ENCODE measurements around the gene GALNT12. TPM values are rescaled to one million over a fixed set of nuclear protein-coding genes. Genes with fewer than 3 reads are reported as not detected.

Gene GALNT12
- total and polyA plus RNA-seq, 2 experiments from 2014 or later = 14.6 to 23.6 TPM

DNA sequence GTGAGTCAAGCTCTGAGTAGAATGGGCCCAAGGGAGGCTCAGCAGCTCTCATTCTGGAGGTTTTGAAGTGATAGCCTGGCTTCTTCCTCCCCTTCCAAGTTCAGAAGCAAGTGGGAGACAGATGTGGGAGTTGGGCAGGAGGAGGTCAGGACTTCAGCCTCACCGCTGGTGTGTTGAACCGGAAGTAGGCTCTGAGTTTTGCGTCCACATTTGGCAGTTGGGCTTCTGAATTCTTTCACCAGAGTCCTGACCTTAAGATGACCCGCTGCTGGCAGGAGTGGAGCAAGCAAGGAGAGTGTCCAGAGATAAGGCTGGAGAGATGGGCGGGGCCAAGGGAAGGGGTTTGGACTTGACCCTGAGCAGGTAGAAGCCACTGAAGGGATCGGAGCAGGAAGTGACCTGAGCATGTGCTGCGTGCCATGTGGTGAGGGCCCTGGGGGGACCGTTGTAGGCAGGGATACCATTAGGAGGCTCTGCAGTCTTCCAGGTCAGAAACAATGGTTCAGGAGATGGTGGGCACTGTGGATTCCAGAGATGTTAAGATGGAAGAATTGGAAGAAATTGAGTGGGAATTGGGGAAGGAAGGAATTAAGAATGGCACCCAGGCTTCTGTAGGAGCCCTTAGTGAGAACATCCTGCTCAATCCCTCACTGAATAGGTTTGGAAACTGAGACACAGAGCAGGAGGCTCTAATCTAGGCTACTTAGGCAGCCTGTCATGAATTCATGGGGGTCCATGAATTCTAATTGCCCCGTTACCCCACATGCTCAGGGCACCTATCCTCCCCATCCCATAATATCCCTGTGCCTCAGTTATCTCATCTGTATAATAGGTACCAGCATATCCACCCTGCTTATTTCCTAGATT lies 25.9 kb downstream of the GALNT12 start (continued):
- TF ChIP-seq, protein P1, sequence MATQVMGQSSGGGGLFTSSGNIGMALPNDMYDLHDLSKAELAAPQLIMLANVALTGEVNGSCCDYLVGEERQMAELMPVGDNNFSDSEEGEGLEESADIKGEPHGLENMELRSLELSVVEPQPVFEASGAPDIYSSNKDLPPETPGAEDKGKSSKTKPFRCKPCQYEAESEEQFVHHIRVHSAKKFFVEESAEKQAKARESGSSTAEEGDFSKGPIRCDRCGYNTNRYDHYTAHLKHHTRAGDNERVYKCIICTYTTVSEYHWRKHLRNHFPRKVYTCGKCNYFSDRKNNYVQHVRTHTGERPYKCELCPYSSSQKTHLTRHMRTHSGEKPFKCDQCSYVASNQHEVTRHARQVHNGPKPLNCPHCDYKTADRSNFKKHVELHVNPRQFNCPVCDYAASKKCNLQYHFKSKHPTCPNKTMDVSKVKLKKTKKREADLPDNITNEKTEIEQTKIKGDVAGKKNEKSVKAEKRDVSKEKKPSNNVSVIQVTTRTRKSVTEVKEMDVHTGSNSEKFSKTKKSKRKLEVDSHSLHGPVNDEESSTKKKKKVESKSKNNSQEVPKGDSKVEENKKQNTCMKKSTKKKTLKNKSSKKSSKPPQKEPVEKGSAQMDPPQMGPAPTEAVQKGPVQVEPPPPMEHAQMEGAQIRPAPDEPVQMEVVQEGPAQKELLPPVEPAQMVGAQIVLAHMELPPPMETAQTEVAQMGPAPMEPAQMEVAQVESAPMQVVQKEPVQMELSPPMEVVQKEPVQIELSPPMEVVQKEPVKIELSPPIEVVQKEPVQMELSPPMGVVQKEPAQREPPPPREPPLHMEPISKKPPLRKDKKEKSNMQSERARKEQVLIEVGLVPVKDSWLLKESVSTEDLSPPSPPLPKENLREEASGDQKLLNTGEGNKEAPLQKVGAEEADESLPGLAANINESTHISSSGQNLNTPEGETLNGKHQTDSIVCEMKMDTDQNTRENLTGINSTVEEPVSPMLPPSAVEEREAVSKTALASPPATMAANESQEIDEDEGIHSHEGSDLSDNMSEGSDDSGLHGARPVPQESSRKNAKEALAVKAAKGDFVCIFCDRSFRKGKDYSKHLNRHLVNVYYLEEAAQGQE (IDR thresholded peaks at IDR 0.05; ENCODE audit: unreplicated experiment) = no peak
- TF ChIP-seq, protein P2, sequence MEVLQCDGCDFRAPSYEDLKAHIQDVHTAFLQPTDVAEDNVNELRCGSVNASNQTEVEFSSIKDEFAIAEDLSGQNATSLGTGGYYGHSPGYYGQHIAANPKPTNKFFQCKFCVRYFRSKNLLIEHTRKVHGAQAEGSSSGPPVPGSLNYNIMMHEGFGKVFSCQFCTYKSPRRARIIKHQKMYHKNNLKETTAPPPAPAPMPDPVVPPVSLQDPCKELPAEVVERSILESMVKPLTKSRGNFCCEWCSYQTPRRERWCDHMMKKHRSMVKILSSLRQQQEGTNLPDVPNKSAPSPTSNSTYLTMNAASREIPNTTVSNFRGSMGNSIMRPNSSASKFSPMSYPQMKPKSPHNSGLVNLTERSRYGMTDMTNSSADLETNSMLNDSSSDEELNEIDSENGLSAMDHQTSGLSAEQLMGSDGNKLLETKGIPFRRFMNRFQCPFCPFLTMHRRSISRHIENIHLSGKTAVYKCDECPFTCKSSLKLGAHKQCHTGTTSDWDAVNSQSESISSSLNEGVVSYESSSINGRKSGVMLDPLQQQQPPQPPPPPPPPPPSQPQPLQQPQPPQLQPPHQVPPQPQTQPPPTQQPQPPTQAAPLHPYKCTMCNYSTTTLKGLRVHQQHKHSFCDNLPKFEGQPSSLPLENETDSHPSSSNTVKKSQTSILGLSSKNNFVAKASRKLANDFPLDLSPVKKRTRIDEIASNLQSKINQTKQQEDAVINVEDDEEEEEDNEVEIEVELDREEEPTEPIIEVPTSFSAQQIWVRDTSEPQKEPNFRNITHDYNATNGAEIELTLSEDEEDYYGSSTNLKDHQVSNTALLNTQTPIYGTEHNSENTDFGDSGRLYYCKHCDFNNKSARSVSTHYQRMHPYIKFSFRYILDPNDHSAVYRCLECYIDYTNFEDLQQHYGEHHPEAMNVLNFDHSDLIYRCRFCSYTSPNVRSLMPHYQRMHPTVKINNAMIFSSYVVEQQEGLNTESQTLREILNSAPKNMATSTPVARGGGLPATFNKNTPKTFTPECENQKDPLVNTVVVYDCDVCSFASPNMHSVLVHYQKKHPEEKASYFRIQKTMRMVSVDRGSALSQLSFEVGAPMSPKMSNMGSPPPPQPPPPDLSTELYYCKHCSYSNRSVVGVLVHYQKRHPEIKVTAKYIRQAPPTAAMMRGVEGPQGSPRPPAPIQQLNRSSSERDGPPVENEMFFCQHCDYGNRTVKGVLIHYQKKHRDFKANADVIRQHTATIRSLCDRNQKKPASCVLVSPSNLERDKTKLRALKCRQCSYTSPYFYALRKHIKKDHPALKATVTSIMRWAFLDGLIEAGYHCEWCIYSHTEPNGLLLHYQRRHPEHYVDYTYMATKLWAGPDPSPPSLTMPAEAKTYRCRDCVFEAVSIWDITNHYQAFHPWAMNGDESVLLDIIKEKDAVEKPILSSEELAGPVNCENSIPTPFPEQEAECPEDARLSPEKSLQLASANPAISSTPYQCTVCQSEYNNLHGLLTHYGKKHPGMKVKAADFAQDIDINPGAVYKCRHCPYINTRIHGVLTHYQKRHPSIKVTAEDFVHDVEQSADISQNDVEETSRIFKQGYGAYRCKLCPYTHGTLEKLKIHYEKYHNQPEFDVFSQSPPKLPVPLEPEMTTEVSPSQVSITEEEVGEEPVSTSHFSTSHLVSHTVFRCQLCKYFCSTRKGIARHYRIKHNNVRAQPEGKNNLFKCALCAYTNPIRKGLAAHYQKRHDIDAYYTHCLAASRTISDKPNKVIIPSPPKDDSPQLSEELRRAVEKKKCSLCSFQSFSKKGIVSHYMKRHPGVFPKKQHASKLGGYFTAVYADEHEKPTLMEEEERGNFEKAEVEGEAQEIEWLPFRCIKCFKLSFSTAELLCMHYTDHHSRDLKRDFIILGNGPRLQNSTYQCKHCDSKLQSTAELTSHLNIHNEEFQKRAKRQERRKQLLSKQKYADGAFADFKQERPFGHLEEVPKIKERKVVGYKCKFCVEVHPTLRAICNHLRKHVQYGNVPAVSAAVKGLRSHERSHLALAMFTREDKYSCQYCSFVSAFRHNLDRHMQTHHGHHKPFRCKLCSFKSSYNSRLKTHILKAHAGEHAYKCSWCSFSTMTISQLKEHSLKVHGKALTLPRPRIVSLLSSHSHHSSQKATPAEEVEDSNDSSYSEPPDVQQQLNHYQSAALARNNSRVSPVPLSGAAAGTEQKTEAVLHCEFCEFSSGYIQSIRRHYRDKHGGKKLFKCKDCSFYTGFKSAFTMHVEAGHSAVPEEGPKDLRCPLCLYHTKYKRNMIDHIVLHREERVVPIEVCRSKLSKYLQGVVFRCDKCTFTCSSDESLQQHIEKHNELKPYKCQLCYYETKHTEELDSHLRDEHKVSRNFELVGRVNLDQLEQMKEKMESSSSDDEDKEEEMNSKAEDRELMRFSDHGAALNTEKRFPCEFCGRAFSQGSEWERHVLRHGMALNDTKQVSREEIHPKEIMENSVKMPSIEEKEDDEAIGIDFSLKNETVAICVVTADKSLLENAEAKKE (CRISPR knock-in tag; IDR thresholded peaks at IDR 0.05) = no peak
- no peak for TF ChIP-seq ZNF114 (CRISPR knock-in tag; IDR thresholded peaks at IDR 0.05)

DNA sequence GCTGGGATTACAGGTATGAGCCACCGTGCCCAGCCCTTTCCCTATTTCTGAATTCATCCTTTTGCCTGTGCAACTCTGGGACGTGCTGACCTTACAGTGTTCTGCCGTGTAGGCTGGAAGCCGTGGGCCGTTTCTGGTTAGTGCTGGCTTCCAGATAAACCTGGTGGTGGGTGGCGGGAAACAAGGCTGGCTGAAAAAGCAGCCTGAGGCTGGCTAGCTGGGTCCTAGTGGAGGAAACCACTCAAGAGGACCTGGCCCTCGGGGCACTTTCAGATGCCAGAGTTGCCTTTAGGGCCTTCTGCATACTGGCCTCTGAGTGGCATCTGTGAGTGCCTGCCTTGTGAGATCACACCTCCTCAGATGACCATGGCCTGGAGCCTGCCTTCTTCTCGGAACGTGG lies 26.9 kb downstream of the GALNT12 start:
- no peak overlapping the region for H3K4me3 Mint-ChIP-seq
- peaks cover 12% of the 10 kb centered on the region for H3K27me3 Mint-ChIP-seq (ENCODE audit: insufficient read depth, low read depth, poor library complexity)
- H3K27ac ChIP-seq (ENCODE audit: low read depth) = no peak overlapping the region
- H3K9me3 Mint-ChIP-seq = no peaks in the 10 kb centered on the region
- H3K4me1 ChIP-seq (ENCODE audit: insufficient read depth) = no peaks in the 10 kb centered on the region
- H3F3A ChIP-seq (replicated peaks; ENCODE audit: low read depth) = no peaks in the 10 kb centered on the region
- H2AFZ ChIP-seq = no peak overlapping the region
- no peak overlapping the region for H3K27ac Mint-ChIP-seq
- H3K36me3 ChIP-seq (ENCODE audit: insufficient read depth) = no peaks in the 10 kb centered on the region
- no peaks in the 10 kb centered on the region for H3K9me2 ChIP-seq (ENCODE audit: insufficient read depth)
- H4K20me1 ChIP-seq (replicated peaks; ENCODE audit: insufficient read depth) = no peaks in the 10 kb centered on the region
- no peaks in the 10 kb centered on the region for H3K79me2 ChIP-seq (replicated peaks; ENCODE audit: insufficient read depth)
- DNase-seq (ENCODE audit: low spot score) (no peak), ATAC-seq (no peak)
- no peak overlapping the region for H3K4me3 ChIP-seq
- H3K4me1 Mint-ChIP-seq = peaks cover 9% of the 10 kb centered on the region
- H3K4me2 ChIP-seq = no peak overlapping the region
- H3K27me3 ChIP-seq (ENCODE audit: insufficient read depth) = no peaks in the 10 kb centered on the region
- H3K36me3 Mint-ChIP-seq (ENCODE audit: low read depth) = peaks cover 4% of the 10 kb centered on the region; the same call in 2 of the 3 replicates
- TF ChIP-seq ZNF114 (CRISPR knock-in tag; IDR thresholded peaks at IDR 0.05) = no peak
- TF ChIP-seq EZH2phosphoT487 (IDR thresholded peaks at IDR 0.05; ENCODE audit: unreplicated experiment) = no peak
- TF ChIP-seq, protein P3, sequence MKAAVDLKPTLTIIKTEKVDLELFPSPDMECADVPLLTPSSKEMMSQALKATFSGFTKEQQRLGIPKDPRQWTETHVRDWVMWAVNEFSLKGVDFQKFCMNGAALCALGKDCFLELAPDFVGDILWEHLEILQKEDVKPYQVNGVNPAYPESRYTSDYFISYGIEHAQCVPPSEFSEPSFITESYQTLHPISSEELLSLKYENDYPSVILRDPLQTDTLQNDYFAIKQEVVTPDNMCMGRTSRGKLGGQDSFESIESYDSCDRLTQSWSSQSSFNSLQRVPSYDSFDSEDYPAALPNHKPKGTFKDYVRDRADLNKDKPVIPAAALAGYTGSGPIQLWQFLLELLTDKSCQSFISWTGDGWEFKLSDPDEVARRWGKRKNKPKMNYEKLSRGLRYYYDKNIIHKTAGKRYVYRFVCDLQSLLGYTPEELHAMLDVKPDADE (IDR thresholded peaks at IDR 0.05) = no peak
- TF ChIP-seq NANOG (IDR thresholded peaks at IDR 0.05; ENCODE audit: borderline replicate concordance) = no peak
- no peak for TF ChIP-seq CREB1 (CRISPR knock-in tag; IDR thresholded peaks at IDR 0.05; ENCODE audit: low read depth)
- TF ChIP-seq ZNF331 (CRISPR knock-in tag; IDR thresholded peaks at IDR 0.05; ENCODE audit: low read depth) = no peak
- TF ChIP-seq, protein P4, sequence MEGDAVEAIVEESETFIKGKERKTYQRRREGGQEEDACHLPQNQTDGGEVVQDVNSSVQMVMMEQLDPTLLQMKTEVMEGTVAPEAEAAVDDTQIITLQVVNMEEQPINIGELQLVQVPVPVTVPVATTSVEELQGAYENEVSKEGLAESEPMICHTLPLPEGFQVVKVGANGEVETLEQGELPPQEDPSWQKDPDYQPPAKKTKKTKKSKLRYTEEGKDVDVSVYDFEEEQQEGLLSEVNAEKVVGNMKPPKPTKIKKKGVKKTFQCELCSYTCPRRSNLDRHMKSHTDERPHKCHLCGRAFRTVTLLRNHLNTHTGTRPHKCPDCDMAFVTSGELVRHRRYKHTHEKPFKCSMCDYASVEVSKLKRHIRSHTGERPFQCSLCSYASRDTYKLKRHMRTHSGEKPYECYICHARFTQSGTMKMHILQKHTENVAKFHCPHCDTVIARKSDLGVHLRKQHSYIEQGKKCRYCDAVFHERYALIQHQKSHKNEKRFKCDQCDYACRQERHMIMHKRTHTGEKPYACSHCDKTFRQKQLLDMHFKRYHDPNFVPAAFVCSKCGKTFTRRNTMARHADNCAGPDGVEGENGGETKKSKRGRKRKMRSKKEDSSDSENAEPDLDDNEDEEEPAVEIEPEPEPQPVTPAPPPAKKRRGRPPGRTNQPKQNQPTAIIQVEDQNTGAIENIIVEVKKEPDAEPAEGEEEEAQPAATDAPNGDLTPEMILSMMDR (conservative IDR thresholded peaks at IDR 0.05; ENCODE audit: low read depth in 2 of 2) = no peak
